Motor neuron (in vitro differentiated cells): Measurements from ENCODE around the gene GAPT. TPM values are rescaled to one million over a fixed set of nuclear protein-coding genes. Genes with fewer than 3 reads are reported as not detected.

Experiments used
- ATAC-seq, 8 experiments: fragments of 200-7000 bp; cut with Tn5 transposase; replicated peaks in 6 of 8; 2 replicates each; pipeline ENCODE4 v1.8.0; 2021; ENCODE audit warnings: mild to moderate bottlenecking in 8 of 8, moderate library complexity in 8 of 8
- H3K27ac ChIP-seq, 2 donors: fragments of 250-450 bp; sonication (Bioruptor Pico); 2 replicates each; pipeline ENCODE4 v1.9.0; 2021; ENCODE audit warnings: antibody characterized with exemption in 2 of 2, mild to moderate bottlenecking in 2 of 2, moderate library complexity in 1 of 2
- H3K4me1 ChIP-seq, 2 donors: fragments of 250-450 bp; sonication (Bioruptor Pico); replicated peaks in 1 of 2; 2 replicates each; pipeline ENCODE4 v1.6.1; 2021; ENCODE audit warnings: antibody characterized with exemption in 2 of 2, mild to moderate bottlenecking in 2 of 2, moderate library complexity in 1 of 2
- H3K4me3 ChIP-seq, 5 donors: fragments of 250-450 bp; sonication (Bioruptor Pico); 2 replicates each; pipeline ENCODE4 v1.9.0; 2021; ENCODE audit warnings: antibody characterized with exemption in 5 of 5, mild to moderate bottlenecking in 5 of 5, moderate library complexity in 4 of 5
- WGBS, 10 experiments: fragments of 450-650 bp; shearing (Covaris generic); methylation state at CpG; one replicate each; pipeline ENCODE4 v1.0.0; 2022; 5-methylcytosine and 5-hydroxymethylcytosine counted together
- in situ Hi-C, 9 experiments: fragments of 400-800 bp; cut with MboI; loops; one replicate each; pipeline ENCODE4 v1.15.0; 2021; ENCODE audit warnings: low sequenced_read_pairs in 9 of 9, low pct_unique_long_range_greater_than_20kb in 2 of 9; ENCODE audit not compliant: unreplicated experiment in 9 of 9
- total RNA-seq, 8 experiments: library from RNA; unstranded; fragments of 300-600 nt; gene quantifications; 2 replicates each; pipeline versions ENCODE4 v1.2.3 to v1.2.4, GENCODE V29; 2022

Gene GAPT
- total RNA-seq = under 1 TPM in 5 of 8 experiments, not detected in 3; 0.14 to 0.76 (median 0.21) TPM

DNA sequence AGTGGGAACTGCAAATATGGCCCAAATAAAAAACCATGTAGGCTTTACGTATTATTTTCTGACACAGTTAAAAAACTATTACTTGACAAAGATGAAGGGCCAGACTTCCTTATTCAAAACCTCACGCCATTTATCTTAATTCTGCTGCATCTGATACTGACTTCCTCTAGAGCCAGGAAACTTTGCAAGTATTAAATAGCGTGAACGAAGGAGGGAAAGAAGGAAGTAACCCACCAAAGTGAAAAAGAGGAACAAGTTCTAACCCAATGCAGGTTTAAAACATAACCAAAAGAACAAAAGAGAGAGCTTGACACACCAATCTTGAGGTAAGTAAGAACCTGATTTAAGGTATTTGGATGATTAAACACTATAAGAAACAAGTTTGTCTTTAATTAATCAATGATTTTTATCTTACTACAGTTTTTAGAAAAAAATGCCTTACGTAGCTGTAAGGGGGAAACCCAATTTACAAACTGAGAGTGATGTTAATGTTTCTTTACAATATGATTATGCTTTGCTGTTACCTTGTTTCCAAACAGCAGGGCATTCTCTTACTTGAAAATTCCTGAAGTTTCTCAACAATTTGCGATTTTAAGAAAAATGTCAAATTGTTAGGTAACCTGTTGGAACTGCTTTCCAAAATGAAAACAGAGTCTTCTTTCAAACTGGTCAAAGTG is at the start of gene GAPT:
Gene GAPT, plus strand, starts transcription at position 220 of the 677 bp plus-strand sequence. CDS start 3,102 bp downstream, outside the sequence.
- Histone ChIP-seq H3K4me3 (no peak within 1 kb of the TSS), H3K27ac (no peak within 1 kb of the TSS), H3K4me1 (peaks cover 0 to 14% of the 10 kb centered on the region in 2 donors)
- in situ Hi-C loops = loop anchor here in 3 of 9 experiments (25.0 kb wide), 2 partner anchors 346 to 371 kb away; no protein-coding TSS in a partner anchor
- 8 to 98% (median 93%) methylated on average over 3 to 6 of the region's 6 CpGs for WGBS, 10 experiments
- no peak for ATAC-seq

DNA sequence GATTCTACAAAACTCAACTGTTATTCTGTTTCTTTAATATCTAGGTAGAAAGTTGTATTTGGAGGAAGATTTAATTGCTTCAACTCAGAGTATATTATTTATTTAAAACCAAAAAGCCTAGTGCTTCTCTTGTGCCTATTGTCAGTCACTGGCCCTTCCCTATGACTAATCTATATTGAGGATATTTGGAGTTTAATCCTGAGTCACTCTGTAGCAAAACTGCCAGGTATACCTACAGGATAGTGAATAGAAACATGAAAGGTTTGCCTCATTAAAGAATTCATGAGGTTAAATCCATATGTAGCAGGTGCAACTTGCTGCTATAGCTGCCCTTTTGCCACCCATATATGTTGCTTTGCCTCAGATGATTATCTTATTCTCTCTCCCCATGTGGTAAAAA is 46.4 kb upstream of the GAPT start:
- ATAC-seq = no peak
- in situ Hi-C loops = loop anchor here in 1 of 9 experiments (25.0 kb wide), 1 partner anchor 108 kb away; no protein-coding TSS in a partner anchor
- Histone ChIP-seq H3K4me1 (no peaks in the 10 kb centered on the region), H3K4me3 (no peak overlapping the region), H3K27ac (no peak overlapping the region)

DNA sequence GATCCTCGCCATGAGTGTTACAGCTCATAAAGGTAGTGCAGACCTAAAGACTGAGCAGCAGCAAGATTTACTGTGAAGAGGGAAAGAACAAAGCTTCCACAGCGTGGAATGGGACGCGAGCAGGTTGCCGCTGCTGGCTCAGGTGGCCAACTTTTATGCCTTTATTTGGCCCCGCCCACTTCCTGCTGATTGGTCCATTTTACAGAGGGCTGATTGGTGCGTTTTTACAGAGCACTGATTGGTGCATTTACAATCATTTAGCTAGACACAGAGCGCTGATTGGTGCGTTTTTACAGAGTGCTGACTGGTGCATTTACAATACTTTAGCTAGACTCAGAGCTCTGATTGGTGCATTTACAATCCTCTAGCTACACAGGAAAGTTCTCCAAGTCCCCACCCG is 45.2 kb upstream of the GAPT start:
- no peaks in the 10 kb centered on the region for H3K4me1 ChIP-seq
- no peak overlapping the region for H3K4me3 ChIP-seq
- WGBS, 10 experiments = 43 to 100% (median 90%) methylated on average over 1 to 10 of the region's 10 CpGs; no CpG with 5 or more reads in 2 of the 10 experiments
- H3K27ac ChIP-seq = no peak overlapping the region
- in situ Hi-C loops = loop anchor here in 1 of 9 experiments (25.0 kb wide), 1 partner anchor 109 kb away; no protein-coding TSS in a partner anchor
- peak in 1 of 8 experiments; percentile 0 for ATAC-seq

- H3K27ac ChIP-seq = no peak overlapping the region
- no peaks in the 10 kb centered on the region for H3K4me1 ChIP-seq
- WGBS, 10 experiments = 20 to 89% (median 60%) methylated on average over 1 to 2 of the region's 2 CpGs; no CpG with 5 or more reads in 3 of the 10 experiments
- peak in 1 of 8 experiments; percentile 1 for ATAC-seq
- in situ Hi-C loops = loop anchor here in 1 of 9 experiments (25.0 kb wide), 1 partner anchor 110 kb away; no protein-coding TSS in a partner anchor
- H3K4me3 ChIP-seq = no peak overlapping the region
Measured at GRCh38 chr5:58447226-58447625, 44.0 kb upstream of the GAPT start.

DNA sequence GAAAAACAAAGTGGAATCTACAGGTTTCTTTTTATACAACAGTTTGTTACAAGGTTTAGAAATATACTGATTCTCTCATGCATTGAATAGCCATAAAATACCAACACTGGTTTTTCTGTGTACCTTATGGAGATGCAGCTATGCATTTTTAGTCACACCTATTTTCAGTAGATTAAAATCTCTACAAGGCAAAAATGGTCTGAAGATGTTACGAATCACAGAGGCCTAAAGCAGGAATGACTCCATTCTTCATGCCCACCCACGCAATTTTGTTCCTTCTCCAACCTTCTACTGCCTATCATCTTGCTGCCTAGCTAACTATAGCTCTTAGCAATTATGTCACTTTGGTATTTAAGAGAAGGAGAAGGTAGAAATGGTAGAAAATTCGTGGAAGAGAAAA is 41.2 kb upstream of the GAPT start:
- WGBS, 10 experiments = 65 to 93% (median 84%) methylated on average over 2 to 3 of the region's 3 CpGs; no CpG with 5 or more reads in 2 of the 10 experiments
- Histone ChIP-seq H3K27ac (no peak overlapping the region), H3K4me1 (no peaks in the 10 kb centered on the region), H3K4me3 (no peak overlapping the region)
- in situ Hi-C loops = loop anchor here in 7 of 9 experiments (25.0 kb wide), 5 partner anchors 563 to 1163 kb away; no protein-coding TSS in a partner anchor
- ATAC-seq = no peak

GRCh38 chr5:58450811-58451629 is 40.2 kb upstream of the GAPT start:
- Histone ChIP-seq H3K4me1 (no peaks in the 10 kb centered on the region), H3K4me3 (no peak overlapping the region), H3K27ac (no peak overlapping the region)
- in situ Hi-C loops = loop anchor here in 7 of 9 experiments (25.0 kb wide), 5 partner anchors 564 to 1164 kb away; no protein-coding TSS in a partner anchor
- ATAC-seq = peak in 3 of 8 experiments; percentile 1 to 4 (median 3)
- 71 to 98% (median 86%) methylated on average over 1 to 10 of the region's 10 CpGs for WGBS, 10 experiments

- WGBS, 10 experiments = 65 to 100% (median 87%) methylated on average over 2 to 8 of the region's 8 CpGs
- Histone ChIP-seq H3K27ac (no peak overlapping the region), H3K4me3 (no peak overlapping the region), H3K4me1 (no peaks in the 10 kb centered on the region)
- in situ Hi-C loops = loop anchor here in 7 of 9 experiments (25.0 kb wide), 5 partner anchors 565 to 1165 kb away; no protein-coding TSS in a partner anchor
- peak in 3 of 8 experiments; percentile 5 to 16 (median 7) for ATAC-seq
Measured at GRCh38 chr5:58451732-58452565, 39.3 kb upstream of the GAPT start.

- peak in 4 of 8 experiments; percentile 10 to 23 (median 12) for ATAC-seq
- Histone ChIP-seq H3K27ac (no peak overlapping the region), H3K4me3 (no peak overlapping the region), H3K4me1 (peaks cover 0 to 5% of the 10 kb centered on the region in 2 donors)
- WGBS, 10 experiments = 50 to 100% (median 87%) methylated on average over 1 to 3 of the region's 3 CpGs; no CpG with 5 or more reads in 4 of the 10 experiments
- in situ Hi-C loops = loop anchor here in 7 of 9 experiments (25.0 kb wide), 5 partner anchors 565 to 1165 kb away; no protein-coding TSS in a partner anchor
Measured at GRCh38 chr5:58452566-58453258, 38.5 kb upstream of the GAPT start.

DNA sequence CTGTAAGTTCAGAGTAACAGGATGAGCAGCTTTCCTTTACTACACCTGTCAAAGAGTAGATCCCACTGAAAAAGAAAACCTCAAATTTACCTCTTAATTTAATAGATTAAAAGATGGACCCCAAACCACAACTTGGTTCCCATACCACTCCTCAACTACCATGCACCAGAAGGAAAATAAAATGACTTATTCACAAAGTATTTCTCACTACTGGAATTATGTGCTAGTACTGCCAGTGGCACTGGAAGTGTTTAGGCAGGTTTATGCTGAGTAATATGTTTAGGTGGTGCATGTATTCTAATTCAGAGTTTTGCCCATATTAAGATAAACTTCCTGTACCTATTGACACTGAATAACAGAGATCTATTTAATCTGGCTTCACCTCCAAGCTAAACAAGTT is 37.9 kb upstream of the GAPT start:
- Histone ChIP-seq H3K4me3 (no peak overlapping the region), H3K4me1 (peaks cover 0 to 5% of the 10 kb centered on the region in 2 donors), H3K27ac (no peak overlapping the region)
- in situ Hi-C loops = loop anchor here in 7 of 9 experiments (25.0 kb wide), 5 partner anchors 566 to 1166 kb away; no protein-coding TSS in a partner anchor
- no peak for ATAC-seq

GRCh38 chr5:58454025-58454424 is 37.2 kb upstream of the GAPT start:
- in situ Hi-C loops = loop anchor here in 7 of 9 experiments (25.0 kb wide), 5 partner anchors 567 to 1167 kb away; no protein-coding TSS in a partner anchor
- ATAC-seq = no peak
- no peak overlapping the region for H3K4me3 ChIP-seq
- peaks cover 0 to 5% of the 10 kb centered on the region in 2 donors for H3K4me1 ChIP-seq
- 92 to 100% (median 100%) methylated on average over 1 of the region's 1 CpG; no CpG with 5 or more reads in 1 of the 10 experiments for WGBS, 10 experiments
- H3K27ac ChIP-seq = no peak overlapping the region

DNA sequence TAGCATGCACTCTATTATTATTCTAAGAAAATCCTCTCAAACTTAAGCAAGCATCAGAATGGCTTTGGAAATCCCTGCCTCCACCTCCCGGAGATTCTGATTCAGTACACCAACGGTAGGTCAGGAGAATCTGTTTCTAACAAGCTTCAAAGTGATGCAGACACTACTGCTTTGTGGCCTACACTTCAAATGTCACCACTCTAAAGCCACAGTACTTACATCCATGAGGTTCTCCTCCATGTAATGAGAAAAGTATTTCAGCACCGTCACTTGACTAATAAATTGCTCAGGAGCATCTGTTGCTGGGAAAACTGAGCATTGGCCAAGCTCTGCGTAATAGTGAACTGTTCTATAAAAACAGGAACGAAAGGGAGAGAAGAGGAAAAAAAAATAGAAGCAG is 36.2 kb upstream of the GAPT start:
- ATAC-seq = no peak
- in situ Hi-C loops = loop anchor here in 7 of 9 experiments (25.0 kb wide), 5 partner anchors 568 to 1168 kb away; no protein-coding TSS in a partner anchor
- no peak overlapping the region for H3K27ac ChIP-seq
- no peak overlapping the region for H3K4me3 ChIP-seq
- H3K4me1 ChIP-seq = peaks cover 0 to 5% of the 10 kb centered on the region in 2 donors
- 58 to 100% (median 88%) methylated on average over 1 to 5 of the region's 5 CpGs for WGBS, 10 experiments
